GM12891 (cell line): ENCODE results near the gene PISD.
"Not testable (repeated sequence)": the region's sequence is repeated elsewhere in the genome, so short reads cannot be mapped to it uniquely, and the experiment has no call there.

ENCODE experiments used
- DNase-seq: peaks from one replicate; pipeline ENCODE4 v3.0.0; 2011; ENCODE audit warnings: low spot score; ENCODE audit not compliant: insufficient read length
- FAIRE-seq: peaks from 2 replicates; lab custom pipeline; 2011; peaks lifted over from hg19 to GRCh38; lab: Jason Lieb, UNC
- PAX5 ChIP-seq: IDR thresholded peaks from 2 replicates; pipeline ENCODE4 v1.6.1; 2011; ENCODE audit warnings: low read length, moderate library complexity, mild to moderate bottlenecking; ENCODE audit not compliant: insufficient read depth, severe bottlenecking
- POLR2A ChIP-seq: IDR thresholded peaks from 2 replicates; pipeline ENCODE4 v1.6.1; 2011; ENCODE audit warnings: low read depth, low read length, control low read depth
- POLR2AphosphoS5 ChIP-seq: IDR thresholded peaks from 2 replicates; pipeline ENCODE4 v1.6.1; 2011; ENCODE audit warnings: low read depth, low read length, control low read depth
- POU2F2 ChIP-seq: IDR thresholded peaks from 2 replicates; pipeline ENCODE4 v1.6.1; 2011; ENCODE audit warnings: low read depth, mild to moderate bottlenecking, control low read depth, low read length, moderate library complexity
- SPI1 ChIP-seq: IDR thresholded peaks from 2 replicates; pipeline ENCODE4 v1.6.1; 2011; ENCODE audit warnings: low read depth, low read length, control low read depth
- TAF1 ChIP-seq: IDR thresholded peaks from 2 replicates; pipeline ENCODE4 v1.6.1; 2011; ENCODE audit warnings: low read depth, low read length, control low read depth

Gene PISD

GRCh38 chr22:31681349-31682345 is 19.6 kb upstream of the PISD start:
- FAIRE-seq, result no peak
- no peak for DNase-seq
- TF ChIP-seq SPI1, result no peak

- FAIRE-seq (peak; percentile 41), DNase-seq (no peak)
- no peak for TF ChIP-seq PAX5
- no peak for TF ChIP-seq TAF1
- TF ChIP-seq POU2F2, result no peak
- no peak for TF ChIP-seq SPI1
- TF ChIP-seq POLR2A, result no peak
- TF ChIP-seq POLR2AphosphoS5, result no peak
These were observed 18.9 kb upstream of the PISD start for GRCh38 chr22:31680861-31681341.

DNA sequence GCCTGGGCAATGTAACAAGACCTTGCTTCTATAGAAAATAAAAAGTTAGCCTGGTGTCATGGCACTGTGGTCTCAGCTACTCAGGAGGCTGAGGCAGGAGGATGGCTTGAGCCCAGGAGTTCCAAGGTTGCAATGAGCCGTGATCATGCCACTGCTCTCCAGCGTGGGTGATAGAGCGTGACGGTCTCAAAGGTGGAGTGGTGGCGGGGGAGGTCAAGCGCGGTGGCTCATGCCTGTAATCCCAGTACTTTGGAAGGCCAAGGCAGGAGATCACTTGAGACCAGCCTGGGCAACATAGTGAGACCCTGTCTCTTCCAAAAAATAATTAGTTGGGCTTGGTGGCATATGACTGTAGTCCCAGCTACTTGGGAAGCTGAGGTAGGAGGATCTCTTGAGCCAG is 16.7 kb upstream of the PISD start:
- DNase-seq (no peak), FAIRE-seq (no peak)
- TF ChIP-seq SPI1, result no peak
- no peak for TF ChIP-seq POLR2A
- no peak for TF ChIP-seq TAF1
- TF ChIP-seq PAX5, result no peak
- no peak for TF ChIP-seq POU2F2
- no peak for TF ChIP-seq POLR2AphosphoS5

DNA sequence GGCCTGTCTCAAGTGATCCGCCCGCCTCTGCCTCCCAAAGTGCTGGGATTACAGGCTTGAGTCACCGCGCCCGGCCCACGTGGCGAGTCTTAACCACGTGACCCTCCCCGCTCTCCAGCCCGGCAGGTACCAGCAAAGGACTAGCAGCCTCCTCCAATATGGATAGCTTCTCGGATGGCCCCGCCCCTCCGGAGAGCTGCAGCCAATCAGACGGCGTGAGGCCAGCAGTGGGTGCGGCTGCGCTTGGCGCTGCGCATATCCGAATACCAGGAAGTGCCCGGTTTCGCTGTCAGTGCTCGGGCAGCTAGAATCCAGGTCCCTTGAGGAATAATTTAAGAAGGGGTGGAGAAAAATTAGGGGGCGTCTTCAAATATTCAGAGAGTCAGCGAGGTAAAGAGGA is 14.7 kb upstream of the PISD start:
- TF ChIP-seq POLR2AphosphoS5 (no peak), POLR2A (0 out of 2 replicates have a peak, but pooled peaks have one; percentile 33), TAF1 (peak; percentile 32; the same call in 1 of the 2 replicates), POU2F2 (no peak), PAX5 (no peak), SPI1 (0 out of 2 replicates have a peak, but pooled peaks have one; percentile 39)
- FAIRE-seq, result peak; percentile 90
- peak; percentile 78 for DNase-seq

DNA sequence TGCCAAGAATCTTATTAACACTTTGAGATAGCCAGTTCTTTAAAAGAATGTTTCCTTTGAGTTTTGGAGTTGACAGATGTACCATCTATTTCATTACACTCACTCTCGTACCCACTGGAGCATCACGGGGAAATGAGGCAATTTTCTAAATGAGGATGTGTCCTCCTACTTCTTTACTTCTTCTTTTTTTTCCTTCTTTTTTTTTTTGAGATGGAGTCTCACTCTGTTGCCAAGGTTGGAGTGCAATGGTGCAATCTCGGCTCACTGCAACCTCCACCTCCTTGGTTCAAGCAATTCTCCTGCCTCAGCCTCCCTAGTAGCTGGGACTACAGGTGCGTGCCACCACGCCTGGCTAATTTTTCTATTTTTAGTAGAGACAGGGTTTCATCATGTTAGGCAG is 12.2 kb upstream of the PISD start:
- not testable (repeated sequence) for DNase-seq, FAIRE-seq

DNA sequence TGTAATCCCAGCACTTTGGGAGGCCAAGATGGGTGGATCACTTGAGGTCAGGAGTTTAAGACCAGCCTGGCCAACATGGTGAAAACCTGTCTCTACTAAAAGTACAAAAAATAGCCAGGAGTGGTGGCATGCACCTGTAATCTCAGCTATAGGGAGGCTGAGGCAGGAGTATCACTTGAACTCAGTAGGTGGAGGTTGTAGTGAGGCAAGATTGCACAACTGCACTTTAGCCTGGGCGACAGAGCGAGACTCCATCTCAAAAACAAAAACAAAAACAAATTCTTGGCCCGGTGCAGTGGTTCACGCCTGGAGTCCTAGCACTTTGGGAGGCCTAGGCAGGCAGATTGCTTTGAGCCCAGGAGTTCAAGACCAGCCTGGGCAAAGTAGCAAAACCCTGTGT is 6.8 kb upstream of the PISD start:
- DNase-seq, FAIRE-seq: not testable (repeated sequence)

GRCh38 chr22:31662668-31663037 is 638 bp upstream of the PISD start:
- DNase-seq (no peak), FAIRE-seq (no peak)
- no peak for TF ChIP-seq PAX5
- no peak for TF ChIP-seq SPI1
- no peak for TF ChIP-seq POLR2AphosphoS5
- no peak for TF ChIP-seq POLR2A
- no peak for TF ChIP-seq TAF1
- no peak for TF ChIP-seq POU2F2

DNA sequence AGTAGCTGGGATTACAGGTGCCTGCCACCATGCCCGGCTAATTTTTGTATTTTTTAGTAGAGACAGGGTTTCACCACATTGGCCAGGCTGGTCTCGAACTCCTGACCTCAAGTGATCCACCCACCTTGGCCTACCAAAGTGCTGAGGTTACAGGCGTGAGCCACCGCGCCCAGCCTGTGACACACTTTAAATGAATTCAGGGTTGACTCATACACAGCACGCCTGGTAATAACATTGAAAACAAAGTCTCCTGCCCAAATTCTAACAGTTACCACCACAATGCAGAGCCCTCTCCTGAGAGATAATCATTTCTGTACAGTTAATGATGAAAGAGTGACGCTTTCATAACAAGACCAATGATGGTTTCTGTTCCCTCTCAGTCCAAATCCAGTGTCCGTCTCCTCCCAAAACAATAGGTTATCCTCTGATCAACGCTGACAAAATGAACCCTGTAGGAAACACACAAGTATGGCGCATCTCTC is 1.1 kb downstream of the PISD start:
- not testable (repeated sequence) for DNase-seq
- TF ChIP-seq SPI1, result peak; percentile 82
- peak; percentile 35 for FAIRE-seq

DNA sequence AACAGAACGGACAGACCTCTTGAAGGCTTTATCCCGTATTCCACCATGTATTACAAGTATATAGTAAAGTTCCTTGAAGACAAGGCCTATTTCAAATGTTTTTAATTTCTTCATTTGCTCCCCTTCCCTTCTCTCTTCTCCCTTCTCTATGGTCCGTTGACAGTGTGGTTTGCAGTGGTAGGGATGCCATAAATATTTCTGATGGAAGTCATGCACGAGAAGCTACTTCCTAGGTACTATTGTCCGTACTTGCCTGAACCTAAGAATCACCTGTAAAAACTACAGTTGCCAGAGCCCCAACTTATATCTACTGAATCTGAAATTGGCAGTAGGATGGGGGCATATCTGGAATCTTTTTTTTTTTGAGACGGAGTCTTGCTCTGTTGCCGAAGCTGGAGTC is 2.8 kb downstream of the PISD start:
- TF ChIP-seq PAX5, result no peak
- no peak for TF ChIP-seq SPI1
- TF ChIP-seq POLR2A, result no peak
- TF ChIP-seq TAF1, result no peak
- no peak for TF ChIP-seq POU2F2
- no peak for TF ChIP-seq POLR2AphosphoS5
- FAIRE-seq (no peak), DNase-seq (no peak)

GRCh38 chr22:31654408-31654807 is 7.6 kb downstream of the PISD start:
- FAIRE-seq, result no peak
- no peak for DNase-seq
- TF ChIP-seq TAF1 (no peak), SPI1 (peak; percentile 73)
